Bone marrow (tissue), 2 donors: ENCODE data around the gene FARP2.

ENCODE experiments used
- DNase-seq, 2 donors: peaks; one replicate each; lab custom pipeline; 2025; lab: John Stamatoyannopoulos, UW

FARP2 gene

GRCh38 chr2:241485172-241485911 is 129.3 kb downstream of the FARP2 start:
- DNase-seq: no peak

DNA sequence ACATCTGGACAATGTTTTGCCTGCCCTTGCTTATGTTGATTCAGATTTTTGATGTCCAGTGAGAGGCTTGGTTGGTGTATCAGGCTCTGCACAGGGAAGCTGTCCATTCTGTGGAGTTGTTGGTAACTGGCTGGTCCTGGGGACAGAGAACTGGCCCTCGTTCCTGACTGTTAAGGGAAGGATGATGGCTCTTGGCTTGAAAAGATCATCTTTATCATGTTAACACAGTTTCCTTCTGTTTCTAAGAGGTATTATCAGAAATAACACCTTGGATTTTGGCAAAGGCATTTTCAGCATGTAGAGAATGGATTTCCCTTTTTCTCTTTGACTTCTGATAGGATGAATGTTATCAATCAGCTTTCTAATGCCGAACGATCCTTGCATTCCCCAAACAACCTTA is 133.0 kb downstream of the FARP2 start:
- no peak for DNase-seq

DNA sequence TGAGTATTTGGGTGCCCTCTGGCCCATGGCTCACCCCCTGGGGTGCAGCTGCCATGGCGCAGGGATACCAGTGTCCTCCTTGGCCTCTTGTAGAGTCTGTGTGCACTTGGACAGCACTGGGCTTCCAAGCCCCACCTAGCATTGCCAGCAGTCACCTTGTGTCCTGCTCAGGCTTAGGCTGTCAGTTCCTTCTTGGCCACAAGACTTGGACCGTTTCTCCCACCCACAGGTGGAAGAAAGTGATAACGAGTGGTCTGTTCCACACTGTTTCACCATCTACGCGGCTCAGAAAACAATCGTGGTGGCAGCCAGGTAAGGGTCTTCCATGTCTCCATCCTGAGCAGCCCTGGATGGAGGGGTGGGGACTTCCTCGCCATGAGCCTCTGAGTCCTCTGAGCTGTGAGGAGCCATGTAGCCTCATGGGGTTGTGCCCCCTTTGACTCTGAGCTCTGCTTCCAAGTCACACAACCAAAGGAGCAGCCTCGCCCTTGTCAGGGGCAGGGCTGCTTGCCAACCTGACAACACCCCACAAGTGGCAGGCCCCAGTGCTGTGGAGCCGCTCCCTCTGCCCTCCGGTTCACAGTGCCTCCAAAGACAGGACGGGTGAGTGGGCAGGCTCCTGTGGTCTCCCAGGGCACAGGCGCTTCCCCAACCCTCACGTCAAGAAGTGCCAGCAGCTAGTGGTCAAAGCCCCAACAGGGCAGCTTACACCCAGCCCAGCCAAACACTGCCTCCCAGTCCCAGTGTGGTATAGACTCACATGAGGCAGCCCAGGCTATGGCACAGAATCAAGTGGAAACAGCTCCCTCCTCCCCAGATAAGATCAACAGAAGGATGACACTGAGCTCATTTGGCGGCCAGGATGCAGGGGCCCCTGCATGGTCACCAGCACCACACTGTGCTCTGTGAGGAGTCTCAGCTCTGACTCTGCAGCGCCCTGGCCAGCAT is 133.9 kb downstream of the FARP2 start:
- DNase-seq: no peak

DNA sequence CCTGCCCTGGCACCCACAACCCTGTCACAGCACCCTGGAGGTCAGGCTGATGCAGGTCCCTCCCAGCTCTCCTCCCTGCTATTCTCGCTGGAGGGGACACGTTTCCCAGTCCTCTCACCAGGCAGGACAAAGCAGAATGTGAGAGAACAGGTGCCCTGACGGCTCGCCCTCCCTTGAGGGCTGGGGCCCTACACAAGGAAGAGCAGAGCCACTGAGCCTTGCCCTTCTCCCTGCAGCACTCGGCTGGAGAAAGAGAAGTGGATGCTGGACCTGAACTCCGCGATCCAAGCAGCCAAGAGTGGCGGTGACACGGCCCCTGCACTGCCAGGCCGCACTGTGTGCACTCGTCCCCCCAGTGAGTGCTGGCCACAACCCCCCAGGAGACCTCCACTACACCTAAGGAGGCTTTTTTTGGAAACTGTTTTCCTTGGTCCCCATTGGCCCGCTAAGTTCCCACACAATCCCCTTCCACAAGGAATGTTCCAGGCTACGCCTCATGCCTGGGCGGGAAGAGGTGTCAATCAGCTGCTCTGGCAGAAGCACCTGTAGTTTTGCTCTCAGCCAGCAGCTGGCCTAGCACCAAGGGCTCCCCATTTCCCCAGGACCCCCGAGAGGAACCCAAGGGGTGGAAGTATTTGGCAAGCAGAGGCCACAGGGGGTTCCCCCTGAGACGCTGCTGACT is 134.9 kb downstream of the FARP2 start:
- DNase-seq: no peak

DNA sequence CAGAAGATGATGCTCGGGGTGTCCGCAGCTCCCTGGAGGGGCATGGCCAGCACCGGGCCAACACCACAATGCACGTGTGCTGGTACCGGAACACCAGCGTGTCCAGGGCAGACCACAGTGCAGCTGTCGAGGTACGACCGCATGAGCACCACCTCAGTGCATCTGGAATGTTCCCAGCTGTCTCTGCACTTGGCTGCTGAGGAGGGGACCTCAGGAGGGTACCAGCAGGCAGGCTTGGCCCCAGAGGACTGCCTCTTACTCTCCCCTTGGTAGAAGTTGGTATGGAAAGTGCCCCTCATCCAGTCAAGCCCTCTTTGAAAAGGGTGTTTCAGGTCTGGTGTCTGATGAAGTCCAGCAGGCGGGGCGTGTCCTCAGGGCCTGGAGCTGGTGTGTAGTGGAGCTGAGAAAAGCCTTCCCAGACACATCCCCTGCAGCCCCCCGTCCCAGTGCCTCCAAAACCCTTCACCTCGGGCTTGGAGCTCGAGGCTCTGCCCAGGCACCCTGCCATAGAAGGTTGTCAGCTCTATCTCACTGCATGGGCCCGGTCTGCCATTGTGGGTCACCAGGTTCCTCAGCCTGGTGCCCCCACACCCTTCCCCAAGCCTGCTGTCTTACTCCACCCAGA is 135.6 kb downstream of the FARP2 start:
- DNase-seq: no peak

DNA sequence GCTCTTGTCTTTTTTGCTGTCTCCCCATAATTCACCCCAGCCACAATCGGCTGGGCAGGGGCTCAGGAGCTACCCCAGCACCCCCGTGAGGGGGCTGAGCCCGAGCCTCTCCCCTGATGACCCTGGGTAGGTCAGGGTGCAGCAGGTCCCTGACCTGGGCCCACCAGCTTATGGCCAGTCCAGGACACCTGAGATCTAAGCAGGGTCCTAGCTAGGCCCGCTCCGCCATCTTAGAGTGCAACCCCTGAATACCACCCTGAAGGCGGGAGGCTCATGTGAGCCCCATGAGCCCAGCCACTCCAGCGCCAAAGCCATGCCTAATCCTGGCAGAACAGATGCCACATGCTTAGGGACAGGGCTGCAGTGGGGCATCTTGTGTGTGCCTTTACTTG is 136.1 kb downstream of the FARP2 start:
- DNase-seq: no peak

GRCh38 chr2:241493092-241493491 is 137.0 kb downstream of the FARP2 start:
- no peak for DNase-seq

DNA sequence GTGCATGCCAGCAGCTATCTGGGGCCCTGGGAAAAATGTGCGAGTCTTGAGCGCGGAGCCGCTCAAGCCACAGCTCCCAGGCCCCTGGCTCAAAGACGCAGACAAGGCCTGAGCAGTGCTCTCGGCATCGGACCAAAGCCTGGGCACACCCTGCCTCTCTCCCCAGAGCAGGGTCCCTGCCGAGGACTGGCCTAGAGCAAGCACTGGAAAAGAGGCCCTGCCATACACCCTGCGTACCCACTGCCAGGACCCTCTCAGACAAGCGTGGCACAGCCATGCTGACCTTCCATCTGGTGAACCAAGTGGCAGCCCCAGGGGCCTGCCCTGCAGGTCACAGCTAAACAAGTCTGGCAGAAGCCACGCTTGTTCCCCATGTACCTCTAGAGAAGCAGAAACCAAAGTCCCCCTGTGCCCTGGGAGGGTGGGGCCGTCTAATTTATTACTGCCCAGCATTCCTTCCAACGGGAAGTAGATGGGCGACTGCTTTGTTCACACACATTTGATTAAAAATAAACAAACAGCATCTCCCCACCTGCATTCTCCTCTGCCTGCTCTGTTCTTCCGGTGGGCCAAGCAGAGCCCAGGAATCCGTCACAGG is 138.3 kb downstream of the FARP2 start:
- no peak for DNase-seq

GRCh38 chr2:241495172-241496002 is 139.3 kb downstream of the FARP2 start:
- no peak for DNase-seq

- no peak for DNase-seq
These were observed 140.1 kb downstream of the FARP2 start for GRCh38 chr2:241496003-241496707.

DNA sequence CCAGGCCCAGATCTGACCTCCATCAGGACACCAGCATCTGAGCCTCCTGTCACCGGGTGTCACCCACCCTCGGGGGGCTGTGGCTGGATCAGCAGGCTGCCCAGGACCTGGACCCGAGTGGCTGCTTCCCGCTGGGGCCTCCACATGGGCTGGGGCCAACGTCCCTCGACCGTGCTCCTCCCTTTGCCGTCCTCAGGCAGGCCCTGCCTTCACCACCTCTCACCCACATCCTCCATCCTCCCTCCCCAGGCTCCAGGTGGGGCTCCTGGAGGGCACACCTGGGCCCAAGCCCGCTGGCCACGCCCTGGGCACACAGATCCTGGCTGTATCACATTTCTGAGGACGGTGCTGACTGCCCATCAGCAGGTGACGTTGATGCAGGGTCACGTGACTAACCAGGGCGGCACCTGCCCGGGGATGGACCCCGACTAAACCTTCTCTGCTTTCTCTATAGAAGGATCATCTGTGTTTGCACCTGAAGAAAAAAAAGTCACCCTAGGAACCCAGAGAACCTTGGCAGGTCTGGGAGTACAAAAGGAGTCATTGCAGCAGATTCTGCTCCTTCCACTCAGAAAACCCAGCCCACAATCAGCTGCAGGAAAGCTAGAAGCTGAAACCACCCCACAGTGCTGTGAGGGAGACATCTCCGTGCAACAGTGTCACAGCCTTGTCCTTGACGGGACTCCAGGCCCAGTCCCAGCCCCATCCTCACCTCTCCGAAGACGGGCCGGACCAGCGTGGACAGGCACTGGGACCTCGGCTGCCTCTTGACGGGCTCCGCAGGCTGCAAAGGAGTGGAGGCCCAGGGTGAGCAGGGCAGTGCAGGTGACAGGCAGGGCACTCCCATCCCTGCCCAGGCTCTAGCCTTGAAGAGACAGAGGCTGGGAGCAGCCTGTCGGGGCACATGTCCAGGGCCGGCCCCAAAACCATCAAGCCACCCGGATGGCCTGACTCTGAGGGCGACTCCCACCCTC is 141.1 kb downstream of the FARP2 start:
- no peak for DNase-seq

DNA sequence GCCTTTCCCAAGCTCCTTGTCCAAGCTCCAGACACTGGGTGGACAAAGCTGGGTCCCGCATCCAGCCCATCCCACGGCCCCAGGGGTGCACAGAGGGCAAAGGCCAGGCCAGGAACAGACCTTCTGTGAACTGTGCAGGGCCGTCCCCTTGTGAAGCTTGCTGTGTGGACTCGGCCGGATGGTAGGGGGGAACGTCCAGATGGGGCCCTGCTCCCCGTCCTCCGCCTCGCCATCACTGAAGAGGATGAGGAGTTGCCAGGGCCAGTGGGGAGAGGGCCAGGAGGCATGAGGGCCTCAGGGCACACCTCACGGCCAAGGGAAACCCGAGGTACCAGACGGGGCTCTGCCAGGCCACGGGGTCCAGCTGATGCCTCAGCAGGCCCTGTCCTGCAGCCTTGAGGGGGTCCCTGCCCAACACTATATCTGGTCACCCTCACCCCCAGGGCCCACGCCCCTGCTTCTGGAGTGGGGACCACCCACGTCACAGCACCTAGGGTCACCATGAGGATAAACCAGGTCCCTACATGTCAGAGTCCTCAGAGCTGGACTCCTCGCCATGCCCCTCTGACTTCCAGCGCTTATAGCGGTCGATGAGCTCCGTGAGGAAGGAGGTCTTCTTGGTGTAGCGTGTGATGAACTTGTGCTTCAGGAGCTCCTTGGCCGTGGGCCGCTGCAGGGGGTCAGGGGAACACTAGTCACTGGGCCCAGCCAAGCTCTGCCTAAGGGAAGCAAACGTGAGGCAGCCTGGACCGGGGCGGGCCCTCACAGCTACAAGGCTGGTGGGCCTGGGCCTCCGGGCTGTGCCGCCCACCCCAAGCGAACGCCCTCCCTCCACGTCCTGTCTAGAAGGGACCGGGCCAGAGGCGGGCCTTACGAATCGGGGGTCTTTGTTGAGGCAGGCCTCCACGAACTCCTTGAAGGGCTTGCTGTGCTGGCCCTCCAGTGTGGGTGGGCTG is 142.3 kb downstream of the FARP2 start:
- no peak for DNase-seq

- DNase-seq: no peak
These were observed 143.3 kb downstream of the FARP2 start for GRCh38 chr2:241499146-241499965.

GRCh38 chr2:241500016-241500415 is 143.9 kb downstream of the FARP2 start:
- no peak for DNase-seq

DNA sequence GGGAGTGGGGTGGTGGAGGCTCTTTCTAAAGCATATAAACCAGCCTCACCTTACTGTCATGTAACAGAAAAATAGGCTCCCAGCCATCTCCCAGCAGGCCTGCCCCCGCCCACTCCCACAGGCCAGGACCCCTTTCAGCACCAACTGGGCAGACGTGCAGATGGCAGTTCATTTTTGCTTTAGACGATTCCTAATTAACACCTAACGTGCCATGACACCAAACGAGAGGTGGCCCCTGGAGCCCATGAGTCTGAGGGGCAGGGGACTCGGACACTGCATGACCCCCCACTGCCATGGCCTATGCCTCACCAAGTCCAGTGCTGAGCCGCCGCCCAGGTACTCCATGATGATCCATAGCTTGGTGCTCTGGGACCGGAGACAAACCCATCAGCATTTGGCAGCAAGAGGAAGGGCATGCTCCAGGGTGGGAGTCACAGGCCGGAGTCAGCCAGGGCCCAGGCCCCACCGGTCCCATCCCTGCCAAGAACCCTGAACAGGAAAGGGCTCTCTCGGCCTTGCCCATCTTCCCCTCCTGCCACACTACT is 144.4 kb downstream of the FARP2 start:
- no peak for DNase-seq

- no peak for DNase-seq
These were observed 145.0 kb downstream of the FARP2 start for GRCh38 chr2:241501099-241501541.

DNA sequence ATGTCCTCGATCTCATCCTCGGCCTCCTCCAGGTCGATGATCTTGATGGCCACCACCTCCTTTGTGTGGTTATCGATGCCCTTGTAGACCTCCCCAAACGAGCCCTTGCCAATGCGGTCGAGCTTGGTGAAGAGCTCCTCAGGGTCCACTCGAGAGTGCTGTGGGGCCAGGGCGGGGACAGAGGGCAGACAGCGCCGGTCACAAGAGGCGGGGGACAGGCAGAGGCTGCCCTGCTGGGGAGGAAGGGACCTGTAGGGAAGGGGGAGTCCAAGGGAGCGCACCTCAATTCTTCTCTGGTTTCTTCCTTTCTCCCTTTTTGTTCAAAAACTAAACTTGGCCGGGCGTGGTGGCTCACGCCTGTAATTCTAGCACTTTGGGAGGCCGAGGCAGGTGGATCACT is 145.5 kb downstream of the FARP2 start:
- no peak for DNase-seq
